WTC11 (cell line): ENCODE results near the gene OVOL3.

ENCODE experiments used
- ATF1 ChIP-seq: sonication (generic); formaldehyde crosslinking; IDR thresholded peaks from 2 replicates; pipeline ENCODE4 v1.8.1; 2023; ENCODE audit warnings: mild to moderate bottlenecking, moderate library complexity, missing genetic modification reagents
- JUN ChIP-seq: sonication (generic); formaldehyde crosslinking; IDR thresholded peaks from 2 replicates; pipeline ENCODE4 v1.8.0; 2023; ENCODE audit warnings: mild to moderate bottlenecking, missing genetic modification reagents
- SMAD4 ChIP-seq: sonication (generic); formaldehyde crosslinking; IDR thresholded peaks from 2 replicates; pipeline ENCODE4 v1.8.0; 2022; ENCODE audit warnings: mild to moderate bottlenecking, missing genetic modification reagents
- SP1 ChIP-seq: sonication (generic); formaldehyde crosslinking; conservative IDR thresholded peaks from 2 replicates; pipeline ENCODE4 v1.8.1; 2022; ENCODE audit warnings: missing genetic modification reagents
- TEAD4 ChIP-seq: sonication (generic); formaldehyde crosslinking; IDR thresholded peaks from 2 replicates; pipeline ENCODE4 v1.8.0; 2022; ENCODE audit warnings: mild to moderate bottlenecking, missing genetic modification reagents
- TP53 ChIP-seq: sonication (generic); formaldehyde crosslinking; IDR thresholded peaks from 2 replicates; pipeline ENCODE4 v1.8.1; 2023; ENCODE audit warnings: mild to moderate bottlenecking, missing genetic modification reagents
- TF ChIP-seq, protein P1 (sequence below): fragments of 200-600 bp; IDR thresholded peaks from 2 replicates; pipeline ENCODE4 v1.8.0; 2022; ENCODE audit warnings: antibody characterized with exemption
- TF ChIP-seq, protein P2 (sequence below): fragments of 250-450 bp; sonication (Bioruptor Pico); IDR thresholded peaks from 2 replicates; pipeline ENCODE4 v2.1.2; 2022; ENCODE audit warnings: mild to moderate bottlenecking, moderate library complexity

- TF ChIP-seq, protein P1, sequence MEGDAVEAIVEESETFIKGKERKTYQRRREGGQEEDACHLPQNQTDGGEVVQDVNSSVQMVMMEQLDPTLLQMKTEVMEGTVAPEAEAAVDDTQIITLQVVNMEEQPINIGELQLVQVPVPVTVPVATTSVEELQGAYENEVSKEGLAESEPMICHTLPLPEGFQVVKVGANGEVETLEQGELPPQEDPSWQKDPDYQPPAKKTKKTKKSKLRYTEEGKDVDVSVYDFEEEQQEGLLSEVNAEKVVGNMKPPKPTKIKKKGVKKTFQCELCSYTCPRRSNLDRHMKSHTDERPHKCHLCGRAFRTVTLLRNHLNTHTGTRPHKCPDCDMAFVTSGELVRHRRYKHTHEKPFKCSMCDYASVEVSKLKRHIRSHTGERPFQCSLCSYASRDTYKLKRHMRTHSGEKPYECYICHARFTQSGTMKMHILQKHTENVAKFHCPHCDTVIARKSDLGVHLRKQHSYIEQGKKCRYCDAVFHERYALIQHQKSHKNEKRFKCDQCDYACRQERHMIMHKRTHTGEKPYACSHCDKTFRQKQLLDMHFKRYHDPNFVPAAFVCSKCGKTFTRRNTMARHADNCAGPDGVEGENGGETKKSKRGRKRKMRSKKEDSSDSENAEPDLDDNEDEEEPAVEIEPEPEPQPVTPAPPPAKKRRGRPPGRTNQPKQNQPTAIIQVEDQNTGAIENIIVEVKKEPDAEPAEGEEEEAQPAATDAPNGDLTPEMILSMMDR, result no peak
- TF ChIP-seq TEAD4 (CRISPR knock-in tag), result no peak
- TF ChIP-seq SP1 (CRISPR knock-in tag), result no peak
- no peak for TF ChIP-seq ATF1 (CRISPR knock-in tag)
- TF ChIP-seq JUN, result no peak
- TF ChIP-seq TP53, result no peak
- TF ChIP-seq SMAD4 (CRISPR knock-in tag), result no peak
- TF ChIP-seq, protein P2, sequence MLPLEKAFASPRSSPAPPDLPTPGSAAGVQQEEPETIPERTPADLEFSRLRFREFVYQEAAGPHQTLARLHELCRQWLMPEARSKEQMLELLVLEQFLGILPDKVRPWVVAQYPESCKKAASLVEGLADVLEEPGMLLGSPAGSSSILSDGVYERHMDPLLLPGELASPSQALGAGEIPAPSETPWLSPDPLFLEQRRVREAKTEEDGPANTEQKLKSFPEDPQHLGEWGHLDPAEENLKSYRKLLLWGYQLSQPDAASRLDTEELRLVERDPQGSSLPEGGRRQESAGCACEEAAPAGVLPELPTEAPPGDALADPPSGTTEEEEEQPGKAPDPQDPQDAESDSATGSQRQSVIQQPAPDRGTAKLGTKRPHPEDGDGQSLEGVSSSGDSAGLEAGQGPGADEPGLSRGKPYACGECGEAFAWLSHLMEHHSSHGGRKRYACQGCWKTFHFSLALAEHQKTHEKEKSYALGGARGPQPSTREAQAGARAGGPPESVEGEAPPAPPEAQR (CRISPR knock-in tag), result no peak
Measured at GRCh38 chr19:36106441-36106840, 4.5 kb upstream of the OVOL3 start.
